ENCODE results near the gene OR9Q1.

- TF ChIP-seq CTCF (IDR thresholded peaks at IDR 0.05; ENCODE audit: borderline replicate concordance, extremely low read depth, low read length, poor library complexity, severe bottlenecking) = no peak
- no peak for TF ChIP-seq EZH2 (IDR thresholded peaks at IDR 0.05; ENCODE audit: borderline replicate concordance, low read depth, low read length, severe bottlenecking)
These were observed 111.5 kb downstream of the OR9Q1 start for GRCh38 chr11:58135171-58135570.

Measured in DND-41 (cell line).